Measurements from ENCODE around the gene MUC5AC.

DNA sequence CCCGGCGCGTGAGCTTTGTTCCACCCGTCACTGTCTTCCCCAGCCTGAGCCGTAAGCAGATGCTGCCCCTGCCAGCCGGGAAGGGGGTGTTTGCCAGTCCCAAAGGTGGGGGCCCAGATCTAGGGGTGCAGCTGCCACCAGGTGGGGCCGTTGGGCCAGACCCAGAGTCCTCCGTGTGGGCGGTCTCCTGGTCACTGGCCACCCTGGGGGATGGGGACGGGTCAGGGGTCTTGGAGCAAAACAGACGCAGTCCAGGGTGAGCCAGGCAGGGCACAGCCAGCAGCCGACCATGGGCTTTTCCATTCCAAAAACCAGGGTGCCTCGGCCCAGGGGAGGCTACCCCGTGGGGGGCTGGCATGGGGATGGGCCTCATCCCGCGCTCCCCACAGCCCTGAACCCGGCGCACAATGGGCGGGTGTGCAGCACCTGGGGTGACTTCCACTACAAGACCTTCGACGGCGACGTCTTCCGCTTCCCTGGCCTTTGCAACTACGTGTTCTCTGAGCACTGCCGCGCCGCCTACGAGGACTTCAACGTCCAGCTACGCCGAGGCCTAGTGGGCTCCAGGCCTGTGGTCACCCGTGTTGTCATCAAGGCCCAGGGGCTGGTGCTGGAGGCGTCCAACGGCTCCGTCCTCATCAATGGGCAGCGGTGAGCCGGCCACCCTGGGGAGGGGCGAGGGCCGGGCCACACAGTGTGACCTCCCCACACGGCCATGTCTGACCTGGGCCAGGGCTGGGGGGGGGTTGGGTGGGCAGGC is 68.7 kb downstream of the MUC5AC start:
- TF ChIP-seq, protein P1, sequence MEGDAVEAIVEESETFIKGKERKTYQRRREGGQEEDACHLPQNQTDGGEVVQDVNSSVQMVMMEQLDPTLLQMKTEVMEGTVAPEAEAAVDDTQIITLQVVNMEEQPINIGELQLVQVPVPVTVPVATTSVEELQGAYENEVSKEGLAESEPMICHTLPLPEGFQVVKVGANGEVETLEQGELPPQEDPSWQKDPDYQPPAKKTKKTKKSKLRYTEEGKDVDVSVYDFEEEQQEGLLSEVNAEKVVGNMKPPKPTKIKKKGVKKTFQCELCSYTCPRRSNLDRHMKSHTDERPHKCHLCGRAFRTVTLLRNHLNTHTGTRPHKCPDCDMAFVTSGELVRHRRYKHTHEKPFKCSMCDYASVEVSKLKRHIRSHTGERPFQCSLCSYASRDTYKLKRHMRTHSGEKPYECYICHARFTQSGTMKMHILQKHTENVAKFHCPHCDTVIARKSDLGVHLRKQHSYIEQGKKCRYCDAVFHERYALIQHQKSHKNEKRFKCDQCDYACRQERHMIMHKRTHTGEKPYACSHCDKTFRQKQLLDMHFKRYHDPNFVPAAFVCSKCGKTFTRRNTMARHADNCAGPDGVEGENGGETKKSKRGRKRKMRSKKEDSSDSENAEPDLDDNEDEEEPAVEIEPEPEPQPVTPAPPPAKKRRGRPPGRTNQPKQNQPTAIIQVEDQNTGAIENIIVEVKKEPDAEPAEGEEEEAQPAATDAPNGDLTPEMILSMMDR (IDR thresholded peaks at IDR 0.05; ENCODE audit: borderline replicate concordance, extremely low read depth, low read length, poor library complexity, severe bottlenecking) = peak; percentile 31
- no peak for TF ChIP-seq EZH2 (IDR thresholded peaks at IDR 0.05; ENCODE audit: borderline replicate concordance, low read depth, low read length, severe bottlenecking)

Data from DND-41 (cell line).